Measurements from ENCODE around the gene PARM1.

PARM1 gene

DNA sequence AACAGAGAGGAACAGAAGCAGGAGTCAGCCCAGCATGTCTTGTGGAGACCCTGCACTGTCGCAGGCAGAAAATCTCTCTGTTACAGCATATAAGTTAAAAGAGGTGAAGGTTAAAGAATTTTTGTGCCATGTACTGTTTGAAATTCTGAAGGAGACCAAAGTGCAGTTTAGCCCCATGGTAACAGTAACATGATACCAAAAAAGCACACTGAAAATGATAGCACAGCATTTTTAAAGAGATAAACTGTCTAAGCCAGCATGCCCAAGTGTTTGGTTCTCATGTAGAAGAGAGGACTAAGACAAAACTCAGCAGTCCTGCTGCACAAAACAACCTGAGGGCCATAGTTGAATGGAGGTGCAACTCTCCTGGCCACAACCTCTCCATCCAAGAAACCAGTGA, 41.9 kb upstream of the PARM1 start:
- H3K27ac ChIP-seq (ENCODE audit: extremely low read depth, low read depth, low read length), result no peak overlapping the region
- TF ChIP-seq, protein P1, sequence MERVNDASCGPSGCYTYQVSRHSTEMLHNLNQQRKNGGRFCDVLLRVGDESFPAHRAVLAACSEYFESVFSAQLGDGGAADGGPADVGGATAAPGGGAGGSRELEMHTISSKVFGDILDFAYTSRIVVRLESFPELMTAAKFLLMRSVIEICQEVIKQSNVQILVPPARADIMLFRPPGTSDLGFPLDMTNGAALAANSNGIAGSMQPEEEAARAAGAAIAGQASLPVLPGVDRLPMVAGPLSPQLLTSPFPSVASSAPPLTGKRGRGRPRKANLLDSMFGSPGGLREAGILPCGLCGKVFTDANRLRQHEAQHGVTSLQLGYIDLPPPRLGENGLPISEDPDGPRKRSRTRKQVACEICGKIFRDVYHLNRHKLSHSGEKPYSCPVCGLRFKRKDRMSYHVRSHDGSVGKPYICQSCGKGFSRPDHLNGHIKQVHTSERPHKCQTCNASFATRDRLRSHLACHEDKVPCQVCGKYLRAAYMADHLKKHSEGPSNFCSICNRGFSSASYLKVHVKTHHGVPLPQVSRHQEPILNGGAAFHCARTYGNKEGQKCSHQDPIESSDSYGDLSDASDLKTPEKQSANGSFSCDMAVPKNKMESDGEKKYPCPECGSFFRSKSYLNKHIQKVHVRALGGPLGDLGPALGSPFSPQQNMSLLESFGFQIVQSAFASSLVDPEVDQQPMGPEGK (tag by site-specific recombination; IDR thresholded peaks at IDR 0.05), result no peak
- TF ChIP-seq ZNF202 (tag by site-specific recombination; IDR thresholded peaks at IDR 0.05; ENCODE audit: borderline replicate concordance) (no peak), SETDB1 (IDR thresholded peaks at IDR 0.05; ENCODE audit: insufficient read length, low read length) (peak; percentile 63)
- H3K4me1 ChIP-seq (ENCODE audit: control insufficient read depth, insufficient read depth, low read length), result no peaks in the 10 kb centered on the region
- no peak overlapping the region for H3K4me3 ChIP-seq (ENCODE audit: low read depth, low read length)
- H3K36me3 ChIP-seq (ENCODE audit: control insufficient read depth in 2 of 2, insufficient read depth in 1 of 2, low read length in 2 of 2), result no peaks in the 10 kb centered on the region
- POLR2A ChIA-PET, result no interaction called here
- CTCF ChIA-PET, result no interaction called here
- H3K9me3 ChIP-seq (ENCODE audit: control insufficient read depth, insufficient read depth, low read depth, low read length), result no peaks in the 10 kb centered on the region

DNA sequence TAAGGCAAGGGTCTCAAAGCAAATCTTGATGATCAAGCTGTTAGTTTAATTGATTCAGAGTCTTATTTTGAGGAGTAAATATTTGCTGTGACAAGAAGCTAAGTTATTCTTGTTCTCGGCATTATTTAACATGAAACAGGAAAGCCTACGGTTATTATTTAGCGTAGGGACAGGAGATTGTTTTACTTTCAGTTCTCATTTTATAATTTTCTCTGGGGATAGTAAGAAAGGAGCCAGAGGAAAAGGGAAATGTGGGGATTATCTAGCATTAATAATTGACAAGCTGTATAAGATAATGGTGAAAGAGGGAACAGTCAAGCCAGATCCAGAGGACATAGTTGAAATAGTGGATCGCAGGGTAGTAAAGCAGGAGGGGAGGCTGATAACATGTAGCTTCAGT, 39.7 kb upstream of the PARM1 start:
- TF ChIP-seq TCF7L2 (IDR thresholded peaks at IDR 0.05; ENCODE audit: borderline replicate concordance, low read depth, low read length) (no peak), ZNF677 (tag by site-specific recombination; IDR thresholded peaks at IDR 0.05) (no peak), ZNF600 (tag by site-specific recombination; IDR thresholded peaks at IDR 0.05) (no peak), ZNF707 (tag by site-specific recombination; IDR thresholded peaks at IDR 0.05) (no peak), ZNF561 (tag by site-specific recombination; IDR thresholded peaks at IDR 0.05; ENCODE audit: borderline replicate concordance) (no peak), ZEB2 (tag by site-specific recombination; IDR thresholded peaks at IDR 0.05) (no peak), ZBTB1 (tag by site-specific recombination; IDR thresholded peaks at IDR 0.05) (no peak), YY2 (tag by site-specific recombination; IDR thresholded peaks at IDR 0.05) (no peak), HOXC10 (CRISPR knock-in tag; IDR thresholded peaks at IDR 0.05) (no peak), ZNF24 (tag by site-specific recombination; IDR thresholded peaks at IDR 0.05) (no peak)
- TF ChIP-seq, protein P2, sequence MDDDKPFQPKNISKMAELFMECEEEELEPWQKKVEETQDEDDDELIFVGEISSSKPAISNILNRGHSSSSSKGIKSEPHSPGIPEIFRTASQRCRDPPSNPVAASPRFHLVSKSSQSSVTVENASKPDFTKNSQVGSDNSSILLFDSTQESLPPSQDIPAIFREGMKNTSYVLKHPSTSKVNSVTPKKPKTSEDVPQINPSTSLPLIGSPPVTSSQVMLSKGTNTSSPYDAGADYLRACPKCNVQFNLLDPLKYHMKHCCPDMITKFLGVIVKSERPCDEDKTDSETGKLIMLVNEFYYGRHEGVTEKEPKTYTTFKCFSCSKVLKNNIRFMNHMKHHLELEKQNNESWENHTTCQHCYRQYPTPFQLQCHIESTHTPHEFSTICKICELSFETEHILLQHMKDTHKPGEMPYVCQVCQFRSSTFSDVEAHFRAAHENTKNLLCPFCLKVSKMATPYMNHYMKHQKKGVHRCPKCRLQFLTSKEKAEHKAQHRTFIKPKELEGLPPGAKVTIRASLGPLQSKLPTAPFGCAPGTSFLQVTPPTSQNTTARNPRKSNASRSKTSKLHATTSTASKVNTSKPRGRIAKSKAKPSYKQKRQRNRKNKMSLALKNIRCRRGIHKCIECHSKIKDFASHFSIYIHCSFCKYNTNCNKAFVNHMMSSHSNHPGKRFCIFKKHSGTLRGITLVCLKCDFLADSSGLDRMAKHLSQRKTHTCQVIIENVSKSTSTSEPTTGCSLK (tag by site-specific recombination; IDR thresholded peaks at IDR 0.05), result no peak
- TF ChIP-seq, protein P3, sequence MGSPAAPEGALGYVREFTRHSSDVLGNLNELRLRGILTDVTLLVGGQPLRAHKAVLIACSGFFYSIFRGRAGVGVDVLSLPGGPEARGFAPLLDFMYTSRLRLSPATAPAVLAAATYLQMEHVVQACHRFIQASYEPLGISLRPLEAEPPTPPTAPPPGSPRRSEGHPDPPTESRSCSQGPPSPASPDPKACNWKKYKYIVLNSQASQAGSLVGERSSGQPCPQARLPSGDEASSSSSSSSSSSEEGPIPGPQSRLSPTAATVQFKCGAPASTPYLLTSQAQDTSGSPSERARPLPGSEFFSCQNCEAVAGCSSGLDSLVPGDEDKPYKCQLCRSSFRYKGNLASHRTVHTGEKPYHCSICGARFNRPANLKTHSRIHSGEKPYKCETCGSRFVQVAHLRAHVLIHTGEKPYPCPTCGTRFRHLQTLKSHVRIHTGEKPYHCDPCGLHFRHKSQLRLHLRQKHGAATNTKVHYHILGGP (tag by site-specific recombination; IDR thresholded peaks at IDR 0.05), result no peak
- no peaks in the 10 kb centered on the region for H3K36me3 ChIP-seq (ENCODE audit: control insufficient read depth in 2 of 2, insufficient read depth in 1 of 2, low read length in 2 of 2)
- POLR2A ChIA-PET, result no interaction called here
- H3K27ac ChIP-seq (ENCODE audit: extremely low read depth, low read depth, low read length), result no peak overlapping the region
- H3K4me1 ChIP-seq (ENCODE audit: control insufficient read depth, insufficient read depth, low read length), result no peaks in the 10 kb centered on the region
- CTCF ChIA-PET, result interaction anchor here (1.8 kb wide), 1 partner anchor 18 kb away, joined by 8 read pairs; no protein-coding TSS in a partner anchor
- no peaks in the 10 kb centered on the region for H3K9me3 ChIP-seq (ENCODE audit: control insufficient read depth, insufficient read depth, low read depth, low read length)
- no peak overlapping the region for H3K4me3 ChIP-seq (ENCODE audit: low read depth, low read length)

DNA sequence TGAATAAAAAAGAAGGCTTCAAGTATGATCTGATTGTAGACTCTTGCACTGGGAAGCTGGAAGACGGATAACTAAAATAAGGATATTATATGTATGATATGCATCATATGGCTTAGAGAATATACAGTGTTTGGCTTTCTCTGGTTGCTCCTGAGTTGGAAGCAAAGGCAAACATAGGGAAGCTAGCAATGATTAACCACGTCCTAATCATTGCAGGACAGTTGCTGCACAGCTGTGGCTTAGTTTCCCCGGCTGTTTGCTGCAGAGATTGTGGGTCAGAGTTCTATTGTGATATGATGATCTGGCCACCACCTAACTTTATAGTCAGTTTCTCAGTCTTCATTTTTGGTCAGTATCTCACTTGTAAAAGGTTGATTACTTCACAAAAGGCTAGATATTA, 36.3 kb upstream of the PARM1 start:
- ChIA-PET CTCF (no interaction called here), POLR2A (no interaction called here)
- H3K4me3 ChIP-seq (ENCODE audit: low read depth, low read length), result no peak overlapping the region
- H3K27ac ChIP-seq (ENCODE audit: extremely low read depth, low read depth, low read length), result no peak overlapping the region
- no peaks in the 10 kb centered on the region for H3K4me1 ChIP-seq (ENCODE audit: control insufficient read depth, insufficient read depth, low read length)
- no peaks in the 10 kb centered on the region for H3K9me3 ChIP-seq (ENCODE audit: control insufficient read depth, insufficient read depth, low read depth, low read length)
- no peaks in the 10 kb centered on the region for H3K36me3 ChIP-seq (ENCODE audit: control insufficient read depth in 2 of 2, insufficient read depth in 1 of 2, low read length in 2 of 2)
- TF ChIP-seq ZNF544 (tag by site-specific recombination; IDR thresholded peaks at IDR 0.05) (no peak), MZF1 (tag by site-specific recombination; IDR thresholded peaks at IDR 0.05; ENCODE audit: borderline replicate concordance) (no peak), ZNF140 (tag by site-specific recombination; IDR thresholded peaks at IDR 0.05) (no peak), ZNF791 (tag by site-specific recombination; IDR thresholded peaks at IDR 0.05) (no peak), HOXC10 (CRISPR knock-in tag; IDR thresholded peaks at IDR 0.05) (no peak), ZNF571 (tag by site-specific recombination; IDR thresholded peaks at IDR 0.05) (no peak), ZNF529 (tag by site-specific recombination; IDR thresholded peaks at IDR 0.05; ENCODE audit: insufficient replicate concordance) (no peak), ZNF214 (tag by site-specific recombination; IDR thresholded peaks at IDR 0.05; ENCODE audit: borderline replicate concordance) (no peak), ZNF23 (tag by site-specific recombination; IDR thresholded peaks at IDR 0.05; ENCODE audit: borderline replicate concordance) (no peak), MYNN (tag by site-specific recombination; IDR thresholded peaks at IDR 0.05; ENCODE audit: borderline replicate concordance) (no peak), SP3 (tag by site-specific recombination; IDR thresholded peaks at IDR 0.05) (no peak)
- TF ChIP-seq, protein P4, sequence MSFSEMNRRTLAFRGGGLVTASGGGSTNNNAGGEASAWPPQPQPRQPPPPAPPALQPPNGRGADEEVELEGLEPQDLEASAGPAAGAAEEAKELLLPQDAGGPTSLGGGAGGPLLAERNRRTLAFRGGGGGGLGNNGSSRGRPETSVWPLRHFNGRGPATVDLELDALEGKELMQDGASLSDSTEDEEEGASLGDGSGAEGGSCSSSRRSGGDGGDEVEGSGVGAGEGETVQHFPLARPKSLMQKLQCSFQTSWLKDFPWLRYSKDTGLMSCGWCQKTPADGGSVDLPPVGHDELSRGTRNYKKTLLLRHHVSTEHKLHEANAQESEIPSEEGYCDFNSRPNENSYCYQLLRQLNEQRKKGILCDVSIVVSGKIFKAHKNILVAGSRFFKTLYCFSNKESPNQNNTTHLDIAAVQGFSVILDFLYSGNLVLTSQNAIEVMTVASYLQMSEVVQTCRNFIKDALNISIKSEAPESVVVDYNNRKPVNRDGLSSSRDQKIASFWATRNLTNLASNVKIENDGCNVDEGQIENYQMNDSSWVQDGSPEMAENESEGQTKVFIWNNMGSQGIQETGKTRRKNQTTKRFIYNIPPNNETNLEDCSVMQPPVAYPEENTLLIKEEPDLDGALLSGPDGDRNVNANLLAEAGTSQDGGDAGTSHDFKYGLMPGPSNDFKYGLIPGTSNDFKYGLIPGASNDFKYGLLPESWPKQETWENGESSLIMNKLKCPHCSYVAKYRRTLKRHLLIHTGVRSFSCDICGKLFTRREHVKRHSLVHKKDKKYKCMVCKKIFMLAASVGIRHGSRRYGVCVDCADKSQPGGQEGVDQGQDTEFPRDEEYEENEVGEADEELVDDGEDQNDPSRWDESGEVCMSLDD (tag by site-specific recombination; IDR thresholded peaks at IDR 0.05), result no peak
